ENCODE results near the gene PSMD13. TPM values are rescaled to one million over a fixed set of nuclear protein-coding genes. Genes with fewer than 3 reads are reported as not detected.

Gene PSMD13
- total RNA-seq, 1 experiment from 2014 or later, result 179 TPM

DNA sequence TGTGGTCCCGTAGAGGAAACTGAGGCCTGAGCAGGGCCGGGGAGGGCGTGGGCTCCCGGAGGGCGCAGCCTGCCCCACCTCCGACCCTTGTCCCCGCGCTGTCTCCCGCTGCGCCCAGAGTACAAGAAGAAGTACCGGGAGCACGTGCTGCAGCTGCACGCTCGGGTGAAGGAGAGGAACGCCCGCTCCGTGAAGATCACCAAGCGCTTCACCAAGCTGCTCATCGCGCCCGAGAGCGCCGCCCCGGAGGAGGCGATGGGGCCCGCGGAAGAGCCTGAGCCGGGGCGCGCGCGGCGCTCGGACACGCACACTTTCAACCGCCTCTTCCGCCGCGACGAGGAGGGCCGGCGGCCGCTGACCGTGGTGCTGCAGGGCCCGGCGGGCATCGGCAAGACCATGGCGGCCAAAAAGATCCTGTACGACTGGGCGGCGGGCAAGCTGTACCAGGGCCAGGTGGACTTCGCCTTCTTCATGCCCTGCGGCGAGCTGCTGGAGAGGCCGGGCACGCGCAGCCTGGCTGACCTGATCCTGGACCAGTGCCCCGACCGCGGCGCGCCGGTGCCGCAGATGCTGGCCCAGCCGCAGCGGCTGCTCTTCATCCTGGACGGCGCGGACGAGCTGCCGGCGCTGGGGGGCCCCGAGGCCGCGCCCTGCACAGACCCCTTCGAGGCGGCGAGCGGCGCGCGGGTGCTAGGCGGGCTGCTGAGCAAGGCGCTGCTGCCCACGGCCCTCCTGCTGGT, 43.4 kb downstream of the PSMD13 start:
- no peak overlapping the region for H3K4me2 ChIP-seq (ENCODE audit: low read length)
- ATAC-seq, result no peak

More for the DNA sequence above, 43.4 kb downstream of the PSMD13 start:
- Histone ChIP-seq H2AFZ (ENCODE audit: low read depth, low read length, poor library complexity, severe bottlenecking) (no peak overlapping the region), H3K4me3 (replicated peaks in 1 of 2; ENCODE audit: low read depth in 1 of 2, low read length in 2 of 2) (no peak overlapping the region), H3K4me1 (ENCODE audit: control insufficient read depth in 1 of 2, insufficient read depth in 2 of 2, low read length in 2 of 2) (peaks cover 0 to 3% of the 10 kb centered on the region in 2 experiments; a peak in 1 of 4 replicates), H4K20me1 (ENCODE audit: insufficient read depth) (no peaks in the 10 kb centered on the region), H3K27me3 (ENCODE audit: insufficient read depth, low read length) (no peaks in the 10 kb centered on the region), H3K79me2 (ENCODE audit: insufficient read depth, low read length) (no peaks in the 10 kb centered on the region), H3K27ac (ENCODE audit: low read depth, low read length) (no peak overlapping the region), H3K36me3 (ENCODE audit: control insufficient read depth in 1 of 2, insufficient read depth in 2 of 2, low read length in 2 of 2) (no peaks in the 10 kb centered on the region), H3K9ac (ENCODE audit: low read length) (no peak overlapping the region), H3K9me3 (ENCODE audit: control insufficient read depth in 1 of 2, insufficient read depth in 1 of 2, low read depth in 1 of 2, low read length in 2 of 2) (no peaks in the 10 kb centered on the region), H3K9me2 (ENCODE audit: insufficient read depth) (no peaks in the 10 kb centered on the region)
- DNase-seq (ENCODE audit: low read depth, low spot score), result no peak
- RAD21 ChIA-PET (ENCODE audit: low non-redundant PET in 1 of 2, low total read pairs in 2 of 2, uncharacterized antibody in 2 of 2, unreplicated experiment in 2 of 2), result no interaction called here
- no TSS peak for BruUV-seq (replicated peaks)
- intact Hi-C loops (cut with micrococcal nuclease), result no loop called here
- CTCF ChIA-PET, result no interaction called here
- TF ChIP-seq EZH2 (IDR thresholded peaks at IDR 0.05), result no peak
- TF ChIP-seq, protein P1, sequence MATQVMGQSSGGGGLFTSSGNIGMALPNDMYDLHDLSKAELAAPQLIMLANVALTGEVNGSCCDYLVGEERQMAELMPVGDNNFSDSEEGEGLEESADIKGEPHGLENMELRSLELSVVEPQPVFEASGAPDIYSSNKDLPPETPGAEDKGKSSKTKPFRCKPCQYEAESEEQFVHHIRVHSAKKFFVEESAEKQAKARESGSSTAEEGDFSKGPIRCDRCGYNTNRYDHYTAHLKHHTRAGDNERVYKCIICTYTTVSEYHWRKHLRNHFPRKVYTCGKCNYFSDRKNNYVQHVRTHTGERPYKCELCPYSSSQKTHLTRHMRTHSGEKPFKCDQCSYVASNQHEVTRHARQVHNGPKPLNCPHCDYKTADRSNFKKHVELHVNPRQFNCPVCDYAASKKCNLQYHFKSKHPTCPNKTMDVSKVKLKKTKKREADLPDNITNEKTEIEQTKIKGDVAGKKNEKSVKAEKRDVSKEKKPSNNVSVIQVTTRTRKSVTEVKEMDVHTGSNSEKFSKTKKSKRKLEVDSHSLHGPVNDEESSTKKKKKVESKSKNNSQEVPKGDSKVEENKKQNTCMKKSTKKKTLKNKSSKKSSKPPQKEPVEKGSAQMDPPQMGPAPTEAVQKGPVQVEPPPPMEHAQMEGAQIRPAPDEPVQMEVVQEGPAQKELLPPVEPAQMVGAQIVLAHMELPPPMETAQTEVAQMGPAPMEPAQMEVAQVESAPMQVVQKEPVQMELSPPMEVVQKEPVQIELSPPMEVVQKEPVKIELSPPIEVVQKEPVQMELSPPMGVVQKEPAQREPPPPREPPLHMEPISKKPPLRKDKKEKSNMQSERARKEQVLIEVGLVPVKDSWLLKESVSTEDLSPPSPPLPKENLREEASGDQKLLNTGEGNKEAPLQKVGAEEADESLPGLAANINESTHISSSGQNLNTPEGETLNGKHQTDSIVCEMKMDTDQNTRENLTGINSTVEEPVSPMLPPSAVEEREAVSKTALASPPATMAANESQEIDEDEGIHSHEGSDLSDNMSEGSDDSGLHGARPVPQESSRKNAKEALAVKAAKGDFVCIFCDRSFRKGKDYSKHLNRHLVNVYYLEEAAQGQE (IDR thresholded peaks at IDR 0.05; ENCODE audit: low read depth), result no peak
- TF ChIP-seq SRF (IDR thresholded peaks at IDR 0.05; ENCODE audit: low read depth), result no peak
- TF ChIP-seq ZNF274 (IDR thresholded peaks at IDR 0.05; ENCODE audit: low read depth, low read length), result no peak
- no peak for TF ChIP-seq POLR2A (IDR thresholded peaks at IDR 0.05; ENCODE audit: borderline replicate concordance, extremely low read depth, insufficient read depth, insufficient read length)
- TF ChIP-seq, protein P2, sequence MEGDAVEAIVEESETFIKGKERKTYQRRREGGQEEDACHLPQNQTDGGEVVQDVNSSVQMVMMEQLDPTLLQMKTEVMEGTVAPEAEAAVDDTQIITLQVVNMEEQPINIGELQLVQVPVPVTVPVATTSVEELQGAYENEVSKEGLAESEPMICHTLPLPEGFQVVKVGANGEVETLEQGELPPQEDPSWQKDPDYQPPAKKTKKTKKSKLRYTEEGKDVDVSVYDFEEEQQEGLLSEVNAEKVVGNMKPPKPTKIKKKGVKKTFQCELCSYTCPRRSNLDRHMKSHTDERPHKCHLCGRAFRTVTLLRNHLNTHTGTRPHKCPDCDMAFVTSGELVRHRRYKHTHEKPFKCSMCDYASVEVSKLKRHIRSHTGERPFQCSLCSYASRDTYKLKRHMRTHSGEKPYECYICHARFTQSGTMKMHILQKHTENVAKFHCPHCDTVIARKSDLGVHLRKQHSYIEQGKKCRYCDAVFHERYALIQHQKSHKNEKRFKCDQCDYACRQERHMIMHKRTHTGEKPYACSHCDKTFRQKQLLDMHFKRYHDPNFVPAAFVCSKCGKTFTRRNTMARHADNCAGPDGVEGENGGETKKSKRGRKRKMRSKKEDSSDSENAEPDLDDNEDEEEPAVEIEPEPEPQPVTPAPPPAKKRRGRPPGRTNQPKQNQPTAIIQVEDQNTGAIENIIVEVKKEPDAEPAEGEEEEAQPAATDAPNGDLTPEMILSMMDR (IDR thresholded peaks at IDR 0.05 in 2 of 3, conservative IDR thresholded peaks at IDR 0.05 in 1 of 3; ENCODE audit: borderline replicate concordance in 1 of 3, insufficient read depth in 1 of 3, low read depth in 2 of 3, low read length in 2 of 3), result no peak
- TF ChIP-seq JUND (IDR thresholded peaks at IDR 0.05), result no peak
- TF ChIP-seq ZFX (IDR thresholded peaks at IDR 0.05), result no peak
- POLR2A ChIA-PET, result no interaction called here

Data from HCT116 (cell line).